Fibroblast of villous mesenchyme (primary cell): ENCODE results near the gene TCP11. TPM values are rescaled to one million over a fixed set of nuclear protein-coding genes. Genes with fewer than 3 reads are reported as not detected.
A peak's percentile ranks its signal among the peaks of the same experiment; 100 is the strongest.

Source experiments
- DNase-seq: peaks from one replicate; pipeline ENCODE4 v3.0.0-alpha.2; 2010; ENCODE audit warnings: low read depth
- H3K4me3 ChIP-seq: 2 replicates; pipeline ENCODE4 v1.5.1; 2011; ENCODE audit warnings: low read depth, mild to moderate bottlenecking, low read length
- CTCF ChIP-seq: IDR thresholded peaks from 2 replicates; pipeline ENCODE4 v1.5.1; 2012; ENCODE audit warnings: low read depth, mild to moderate bottlenecking, low read length; ENCODE audit not compliant: insufficient read depth
- total RNA-seq: library from RNA; depleted of rRNA; stranded (reverse); fragments of >200 nt; gene quantifications from 2 replicates; pipeline ENCODE4 v1.2.3, GENCODE V29; 2012

The TCP11 gene
- total RNA-seq, 1 donor, result not detected

GRCh38 chr6:35184580-35185301 is 43.6 kb upstream of the TCP11 start:
- H3K4me3 ChIP-seq, result no peak overlapping the region
- DNase-seq, result no peak
- TF ChIP-seq CTCF, result no peak

GRCh38 chr6:35183935-35184334 is 42.8 kb upstream of the TCP11 start:
- no peak for TF ChIP-seq CTCF
- H3K4me3 ChIP-seq, result no peak overlapping the region
- DNase-seq, result no peak

- H3K4me3 ChIP-seq, result no peak overlapping the region
These were observed 42.1 kb upstream of the TCP11 start for GRCh38 chr6:35183281-35183680.

GRCh38 chr6:35181933-35182612 is 40.9 kb upstream of the TCP11 start:
- DNase-seq, result peak; percentile 76
- no peak overlapping the region for H3K4me3 ChIP-seq
- TF ChIP-seq CTCF, result no peak

More at GRCh38 chr6:35183281-35183680, 42.1 kb upstream of the TCP11 start:
- no peak for TF ChIP-seq CTCF
- DNase-seq, result no peak

GRCh38 chr6:35181308-35181932 is 40.3 kb upstream of the TCP11 start:
- TF ChIP-seq CTCF, result no peak
- no peak overlapping the region for H3K4me3 ChIP-seq
- DNase-seq, result peak; percentile 70

GRCh38 chr6:35179901-35180535 is 38.9 kb upstream of the TCP11 start:
- no peak for DNase-seq
- TF ChIP-seq CTCF, result no peak
- H3K4me3 ChIP-seq, result no peak overlapping the region
